Testis (tissue), 2 donors: Measurements from ENCODE around the gene CYP27C1.

Experiments used
- CTCF ChIP-seq, 3 experiments: fragments of 450-650 bp in 2 of 3; fragments of 200-600 bp in 1 of 3; sonication (generic) in 1 of 3; IDR thresholded peaks; one replicate each; pipeline ENCODE4 v1.5.1; 2016 to 2019; ENCODE audit warnings: antibody characterized with exemption in 3 of 3, mild to moderate bottlenecking in 2 of 3, moderate library complexity in 1 of 3
- POLR2A ChIP-seq: fragments of 450-650 bp; IDR thresholded peaks from one replicate; pipeline ENCODE4 v1.6.1; 2017; ENCODE audit warnings: antibody characterized with exemption, mild to moderate bottlenecking, moderate library complexity

DNA sequence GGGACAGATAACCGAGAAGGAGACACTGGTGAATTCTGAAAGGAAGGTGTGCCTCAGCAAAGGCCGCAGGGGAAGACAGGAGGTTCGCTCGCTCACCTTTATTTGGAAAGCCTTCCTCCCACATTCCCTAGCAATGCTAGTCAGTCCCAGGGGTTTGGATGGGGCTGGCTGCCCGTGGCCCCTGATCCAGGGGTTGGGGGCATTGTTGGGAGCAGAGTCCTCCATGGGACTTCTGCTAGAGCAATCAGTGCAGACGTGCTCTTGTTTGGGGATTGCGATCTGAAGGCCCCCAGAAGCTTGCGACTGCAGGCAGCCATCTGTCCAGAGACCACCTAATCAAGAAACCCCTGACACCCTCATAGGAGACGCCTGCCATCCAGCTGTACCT lies 6.0 kb upstream of the CYP27C1 start:
- TF ChIP-seq CTCF (IDR thresholded peaks at IDR 0.05) (no peak), POLR2A (no peak)
